GM19372 (cell line): ENCODE results near the gene ACOXL.

Experiments
- ATAC-seq: cut with Tn5 transposase; IDR thresholded peaks from one replicate; pipeline ENCODE4 v1.9.1; 2021; ENCODE audit warnings: mild to moderate bottlenecking, low read depth, moderate library complexity; ENCODE audit not compliant: unreplicated experiment

The ACOXL gene

GRCh38 chr2:111167863-111168162 lies 435.4 kb downstream of the ACOXL start:
- ATAC-seq, result no peak
